Hematopoietic multipotent progenitor cell (in vitro differentiated cells): ENCODE measurements around the gene ADORA1. TPM values are rescaled to one million over a fixed set of nuclear protein-coding genes. Genes with fewer than 3 reads are reported as not detected.

Source experiments
- DNase-seq, 3 donors: peaks; one replicate each; pipeline ENCODE4 v3.0.0-alpha.2; 2011 to 2015; ENCODE audit warnings: low read depth in 2 of 3, low spot score in 2 of 3
- total RNA-seq: library from RNA; depleted of rRNA; stranded (reverse); fragments of >200 nt; gene quantifications from one replicate; pipeline ENCODE4 v1.2.3, GENCODE V29; 2012

The ADORA1 gene
- total RNA-seq, 1 donor, result not detected

DNA sequence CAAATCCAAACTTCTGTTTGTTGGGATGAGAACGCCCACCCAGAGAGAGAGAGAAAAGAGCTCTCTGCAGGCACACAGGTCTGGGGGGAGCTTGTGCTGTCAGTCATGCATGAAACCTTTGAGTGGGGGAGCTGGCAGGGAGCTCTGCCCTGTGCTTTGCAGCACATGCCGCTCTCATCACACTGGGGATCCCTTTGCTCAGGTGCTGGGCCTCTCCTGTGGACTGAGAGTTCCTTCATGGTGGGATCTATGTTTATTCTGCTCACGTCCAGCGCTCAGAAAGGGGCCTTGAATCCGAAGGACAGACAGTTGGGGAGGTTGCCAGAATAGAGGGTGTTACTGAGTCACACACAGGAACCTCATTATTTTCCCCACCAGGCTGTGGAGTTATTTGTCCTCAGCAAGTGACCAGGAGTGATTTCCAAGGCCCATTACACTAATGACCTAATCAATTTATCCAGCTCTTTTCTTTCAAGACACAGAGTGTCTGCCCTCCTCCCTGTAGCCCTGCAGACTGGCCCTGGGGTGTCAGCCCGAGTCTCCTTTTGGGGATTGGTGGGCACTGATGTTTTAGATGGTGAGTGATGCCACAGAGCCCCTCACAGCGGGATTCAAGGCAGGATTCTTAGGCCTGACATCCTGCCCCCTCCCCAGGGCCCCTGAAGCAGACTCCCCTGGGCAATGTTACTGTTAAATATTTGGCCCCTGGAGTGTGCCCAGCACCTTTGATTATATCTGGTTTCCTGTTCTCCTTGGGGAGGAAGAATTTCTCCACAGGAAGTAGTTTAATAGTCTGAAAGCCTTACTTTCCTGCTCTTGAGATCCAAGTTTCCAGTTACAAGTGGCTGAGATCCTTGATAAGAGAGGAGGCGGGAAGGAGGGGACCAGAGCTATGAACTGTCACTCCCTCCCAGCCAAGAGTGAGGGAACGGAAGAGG, 25.8 kb downstream of the ADORA1 start:
- no peak for DNase-seq

DNA sequence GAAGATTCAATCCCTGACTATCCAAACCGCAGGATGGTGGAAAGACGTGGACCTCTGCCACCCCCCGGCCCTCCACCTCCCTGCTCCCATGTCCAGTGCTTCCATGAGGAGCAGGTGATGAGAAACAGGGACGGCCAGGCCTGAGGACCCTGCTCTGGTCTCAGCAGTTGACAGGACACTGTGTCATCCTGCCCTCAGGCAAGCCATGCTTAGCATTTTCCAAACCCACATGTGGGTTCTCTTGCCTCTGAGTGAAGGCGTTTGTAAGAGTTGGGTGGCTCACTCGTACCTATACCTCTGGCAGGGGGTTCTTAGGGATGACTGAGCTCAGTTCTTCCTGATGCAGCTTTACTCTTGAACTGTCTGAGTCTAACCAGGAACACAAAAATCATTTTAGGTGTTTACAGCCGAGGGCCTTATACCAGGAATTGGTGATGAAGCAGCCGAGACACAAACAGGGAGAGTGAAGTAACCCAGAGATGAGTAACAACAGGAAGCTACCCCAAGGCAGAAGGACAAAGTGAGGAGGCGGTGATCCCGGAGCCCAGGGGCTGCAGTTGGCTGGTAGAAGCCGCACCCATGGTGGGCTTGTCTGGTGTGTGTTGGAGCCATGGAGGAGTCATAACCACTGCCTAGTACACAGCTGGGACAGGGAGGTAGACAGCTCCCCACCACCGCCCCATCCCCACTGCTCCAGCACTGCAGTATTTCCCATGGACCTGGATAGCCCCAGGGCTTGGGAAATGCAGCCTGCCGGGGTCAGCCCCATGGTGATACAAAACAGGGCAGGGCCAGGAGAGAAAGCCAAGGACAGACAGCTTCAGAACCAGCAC, 26.7 kb downstream of the ADORA1 start:
- DNase-seq, result no peak

DNA sequence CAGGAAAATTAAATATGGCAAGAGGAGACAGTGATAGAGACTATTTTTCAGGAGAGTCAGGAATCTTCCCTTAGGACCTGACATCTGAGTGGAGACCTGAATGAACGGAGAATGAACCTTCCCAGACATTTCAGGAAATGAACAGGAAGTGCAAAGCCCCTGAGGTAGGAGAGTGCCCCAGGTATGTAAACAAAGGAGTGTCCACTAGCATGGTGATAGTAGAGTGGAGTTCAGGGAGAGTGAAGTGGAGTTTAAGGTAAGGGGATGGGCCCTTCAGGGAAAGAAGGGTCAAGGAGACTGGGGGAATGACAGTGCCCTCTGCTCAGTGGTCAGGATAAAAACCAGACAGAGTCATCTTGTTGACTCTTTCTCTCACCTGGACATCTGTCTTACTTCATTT, 28.8 kb downstream of the ADORA1 start:
- DNase-seq, result no peak

DNA sequence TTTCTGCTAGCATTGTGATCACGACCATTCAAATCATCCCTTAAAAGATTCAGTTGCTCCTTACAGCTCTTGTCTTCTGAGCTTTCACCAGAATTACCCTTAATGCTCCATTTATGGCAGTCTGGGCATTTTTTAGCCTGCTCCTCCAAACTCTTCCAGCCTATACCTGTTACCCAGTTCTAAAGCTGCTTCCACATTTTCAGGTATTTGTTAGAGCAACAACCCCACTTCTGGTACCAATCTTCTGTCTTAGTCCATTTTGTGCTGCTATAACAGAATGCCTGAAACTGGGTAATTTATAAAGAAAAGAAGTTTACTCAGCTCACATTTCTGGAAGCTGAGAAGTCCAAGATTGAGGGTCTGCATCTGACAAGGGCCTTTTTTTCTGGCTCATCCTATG, 30.9 kb downstream of the ADORA1 start:
- DNase-seq, result no peak

DNA sequence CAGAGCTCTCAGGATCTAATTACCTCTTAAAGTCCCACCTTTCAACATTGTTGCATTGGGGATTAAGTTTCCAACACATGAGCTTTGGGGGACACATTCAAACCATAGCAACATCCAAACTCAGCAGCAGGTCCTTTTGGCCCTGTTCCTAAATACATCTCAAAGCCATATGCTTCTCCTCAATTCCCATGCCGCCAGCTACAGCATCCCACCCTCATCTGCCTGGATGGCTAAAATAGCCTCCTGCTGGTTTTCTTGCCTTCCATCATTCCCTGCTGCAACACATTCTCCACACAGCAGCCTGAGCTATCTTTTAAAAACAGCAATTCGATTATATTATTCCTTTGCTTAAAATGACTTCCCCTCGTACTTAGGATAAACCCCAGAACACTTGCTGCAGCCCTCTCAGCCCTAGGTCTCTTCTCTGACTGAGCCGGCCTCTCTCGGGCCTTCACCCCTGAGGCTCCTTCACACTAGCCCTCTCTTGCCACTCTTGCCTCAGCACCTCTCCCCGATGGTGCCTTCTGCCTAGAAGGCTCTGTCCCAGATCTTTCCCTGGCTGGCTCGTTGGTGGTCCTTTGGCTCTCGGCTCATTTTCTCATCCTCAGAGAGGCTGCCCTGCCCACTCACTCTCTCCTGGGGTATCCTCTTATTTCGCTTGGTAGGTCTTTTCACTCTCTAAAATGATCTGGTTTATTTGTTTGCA, 31.6 kb downstream of the ADORA1 start:
- DNase-seq, result no peak

DNA sequence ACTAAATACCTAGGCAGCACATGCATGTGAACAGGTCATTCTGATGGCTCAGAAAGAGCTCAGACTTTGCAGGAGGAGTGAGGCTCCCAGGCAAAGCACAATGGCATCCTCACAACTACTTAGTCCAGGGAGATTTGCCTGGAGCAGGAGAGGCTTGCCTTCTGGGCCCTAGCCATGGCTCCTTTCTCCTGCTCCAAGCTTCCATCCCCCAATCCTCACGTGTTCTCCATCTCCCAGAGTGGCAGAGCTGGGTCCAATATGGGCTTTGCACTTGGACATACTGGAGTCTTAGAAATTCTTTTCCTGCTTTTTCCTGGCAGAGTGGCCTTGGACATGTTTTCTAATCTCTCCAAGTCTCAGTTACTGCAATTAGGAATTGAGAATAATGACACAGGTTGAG, 32.3 kb downstream of the ADORA1 start:
- no peak for DNase-seq

DNA sequence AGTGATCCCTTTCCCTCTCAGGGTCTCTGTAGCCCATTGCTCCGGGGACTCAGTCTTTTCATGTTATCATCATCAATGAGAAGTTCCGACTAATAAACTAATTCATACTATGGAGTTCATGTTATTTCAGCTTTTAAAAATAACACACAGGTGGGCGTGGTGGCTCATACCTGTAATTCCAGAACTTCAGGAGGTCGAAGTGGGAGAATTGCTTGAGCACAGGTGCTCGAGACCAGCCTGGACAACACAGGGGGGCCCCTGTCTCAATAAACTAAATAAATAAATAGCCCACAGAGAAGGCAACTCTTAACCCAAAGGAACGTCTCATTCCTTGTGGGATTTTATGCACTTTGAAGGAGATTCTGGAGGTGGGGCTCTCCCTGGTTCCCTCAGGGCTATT, 33.6 kb downstream of the ADORA1 start:
- DNase-seq, result no peak

DNA sequence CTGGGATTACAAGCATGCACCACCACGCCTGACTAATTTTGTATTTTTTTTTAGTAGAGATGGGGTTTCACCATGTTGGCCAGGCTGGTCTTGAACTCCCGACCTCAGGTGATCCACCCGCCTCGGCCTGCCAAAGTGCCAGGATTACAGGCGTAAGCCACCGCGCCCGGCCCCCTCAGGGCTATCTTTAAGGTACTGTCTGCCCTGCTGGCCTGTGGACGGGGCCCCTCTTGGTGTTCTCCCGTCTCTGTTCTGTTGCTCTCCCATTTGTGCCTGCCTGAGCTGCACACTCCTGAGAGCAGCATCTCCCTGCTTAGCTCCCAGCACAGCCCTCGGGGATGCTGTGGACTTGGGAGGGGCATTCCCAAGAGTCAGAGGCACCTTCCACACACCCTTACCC, 34.2 kb downstream of the ADORA1 start:
- no peak for DNase-seq

DNA sequence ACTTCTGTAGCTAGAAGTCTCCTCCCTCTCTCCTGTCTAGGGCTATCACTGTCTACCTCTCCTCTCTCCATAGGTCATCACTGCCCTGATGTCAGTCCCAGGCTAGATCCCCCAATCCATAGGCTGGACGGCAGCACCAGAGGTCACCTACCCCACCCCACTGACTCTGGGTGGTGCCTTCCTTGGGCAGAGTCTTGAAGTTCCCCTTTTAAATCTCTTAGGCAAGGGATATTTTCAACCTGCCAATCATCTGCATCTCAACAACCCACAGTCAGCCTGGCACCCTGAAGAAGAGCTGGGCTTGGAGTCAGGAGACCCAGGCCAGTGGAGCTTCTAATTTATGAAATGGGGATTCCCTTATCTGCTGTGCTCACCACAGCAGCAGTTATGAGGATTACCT, 34.9 kb downstream of the ADORA1 start:
- no peak for DNase-seq

DNA sequence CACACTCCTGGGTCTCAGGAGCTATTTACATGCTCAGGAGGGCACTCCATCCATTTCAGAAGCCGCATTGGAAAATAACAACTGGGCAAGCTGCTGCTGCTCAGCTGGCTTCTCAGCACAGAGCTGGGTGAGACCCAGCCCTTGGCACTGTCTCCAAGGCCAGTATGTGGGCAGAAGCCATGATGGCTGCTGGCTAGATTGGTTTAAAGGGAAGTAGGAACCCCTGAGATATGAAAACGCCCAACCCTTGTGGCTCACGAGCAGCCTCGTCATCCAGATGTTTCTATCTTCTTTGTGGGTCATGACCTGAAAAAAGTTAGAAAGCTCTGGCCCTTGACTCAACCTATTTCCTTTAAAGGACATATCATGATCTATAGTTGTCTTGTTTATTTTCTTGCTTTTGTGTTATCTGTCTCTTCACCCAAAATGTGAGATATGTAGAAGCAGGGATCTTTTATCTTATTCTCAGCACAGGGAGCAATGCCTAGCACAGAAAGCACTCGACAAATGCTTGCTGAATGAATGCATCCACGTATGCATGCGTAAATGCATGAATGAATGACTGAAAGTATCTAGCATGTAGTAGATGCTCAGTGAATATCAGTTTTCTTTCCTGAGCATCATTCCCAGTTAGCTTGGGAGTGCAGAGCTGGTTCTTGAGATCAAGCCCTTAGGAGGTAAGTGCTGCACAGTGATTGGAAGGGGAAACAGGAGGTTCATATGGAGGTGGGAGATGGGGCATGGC, 36.5 kb downstream of the ADORA1 start:
- DNase-seq, result peak in 2 of 3 donors; percentile 26 to 51

DNA sequence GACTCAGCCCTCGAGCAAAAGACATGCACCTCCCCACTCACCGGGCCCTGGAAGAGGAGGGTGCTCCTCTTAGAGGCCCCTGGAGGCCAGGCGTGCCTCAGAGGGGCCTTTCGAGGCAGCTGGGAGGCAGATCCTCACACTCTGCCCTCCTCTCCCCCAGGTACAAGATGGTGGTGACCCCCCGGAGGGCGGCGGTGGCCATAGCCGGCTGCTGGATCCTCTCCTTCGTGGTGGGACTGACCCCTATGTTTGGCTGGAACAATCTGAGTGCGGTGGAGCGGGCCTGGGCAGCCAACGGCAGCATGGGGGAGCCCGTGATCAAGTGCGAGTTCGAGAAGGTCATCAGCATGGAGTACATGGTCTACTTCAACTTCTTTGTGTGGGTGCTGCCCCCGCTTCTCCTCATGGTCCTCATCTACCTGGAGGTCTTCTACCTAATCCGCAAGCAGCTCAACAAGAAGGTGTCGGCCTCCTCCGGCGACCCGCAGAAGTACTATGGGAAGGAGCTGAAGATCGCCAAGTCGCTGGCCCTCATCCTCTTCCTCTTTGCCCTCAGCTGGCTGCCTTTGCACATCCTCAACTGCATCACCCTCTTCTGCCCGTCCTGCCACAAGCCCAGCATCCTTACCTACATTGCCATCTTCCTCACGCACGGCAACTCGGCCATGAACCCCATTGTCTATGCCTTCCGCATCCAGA, 37.7 kb downstream of the ADORA1 start:
- DNase-seq, result no peak

DNA sequence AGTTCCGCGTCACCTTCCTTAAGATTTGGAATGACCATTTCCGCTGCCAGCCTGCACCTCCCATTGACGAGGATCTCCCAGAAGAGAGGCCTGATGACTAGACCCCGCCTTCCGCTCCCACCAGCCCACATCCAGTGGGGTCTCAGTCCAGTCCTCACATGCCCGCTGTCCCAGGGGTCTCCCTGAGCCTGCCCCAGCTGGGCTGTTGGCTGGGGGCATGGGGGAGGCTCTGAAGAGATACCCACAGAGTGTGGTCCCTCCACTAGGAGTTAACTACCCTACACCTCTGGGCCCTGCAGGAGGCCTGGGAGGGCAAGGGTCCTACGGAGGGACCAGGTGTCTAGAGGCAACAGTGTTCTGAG, 38.3 kb downstream of the ADORA1 start:
- no peak for DNase-seq

DNA sequence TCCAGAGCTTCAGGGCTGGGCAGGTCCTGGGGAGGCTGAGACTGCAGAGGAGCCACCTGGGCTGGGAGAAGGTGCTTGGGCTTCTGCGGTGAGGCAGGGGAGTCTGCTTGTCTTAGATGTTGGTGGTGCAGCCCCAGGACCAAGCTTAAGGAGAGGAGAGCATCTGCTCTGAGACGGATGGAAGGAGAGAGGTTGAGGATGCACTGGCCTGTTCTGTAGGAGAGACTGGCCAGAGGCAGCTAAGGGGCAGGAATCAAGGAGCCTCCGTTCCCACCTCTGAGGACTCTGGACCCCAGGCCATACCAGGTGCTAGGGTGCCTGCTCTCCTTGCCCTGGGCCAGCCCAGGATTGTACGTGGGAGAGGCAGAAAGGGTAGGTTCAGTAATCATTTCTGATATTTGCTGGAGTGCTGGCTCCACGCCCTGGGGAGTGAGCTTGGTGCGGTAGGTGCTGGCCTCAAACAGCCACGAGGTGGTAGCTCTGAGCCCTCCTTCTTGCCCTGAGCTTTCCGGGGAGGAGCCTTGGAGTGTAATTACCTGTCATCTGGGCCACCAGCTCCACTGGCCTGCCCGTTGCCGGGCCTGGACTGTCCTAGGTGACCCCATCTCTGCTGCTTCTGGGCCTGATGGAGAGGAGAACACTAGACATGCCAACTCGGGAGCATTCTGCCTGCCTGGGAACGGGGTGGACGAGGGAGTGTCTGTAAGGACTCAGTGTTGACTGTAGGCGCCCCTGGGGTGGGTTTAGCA, 38.8 kb downstream of the ADORA1 start:
- peak in 2 of 3 donors; percentile 30 to 50 for DNase-seq

DNA sequence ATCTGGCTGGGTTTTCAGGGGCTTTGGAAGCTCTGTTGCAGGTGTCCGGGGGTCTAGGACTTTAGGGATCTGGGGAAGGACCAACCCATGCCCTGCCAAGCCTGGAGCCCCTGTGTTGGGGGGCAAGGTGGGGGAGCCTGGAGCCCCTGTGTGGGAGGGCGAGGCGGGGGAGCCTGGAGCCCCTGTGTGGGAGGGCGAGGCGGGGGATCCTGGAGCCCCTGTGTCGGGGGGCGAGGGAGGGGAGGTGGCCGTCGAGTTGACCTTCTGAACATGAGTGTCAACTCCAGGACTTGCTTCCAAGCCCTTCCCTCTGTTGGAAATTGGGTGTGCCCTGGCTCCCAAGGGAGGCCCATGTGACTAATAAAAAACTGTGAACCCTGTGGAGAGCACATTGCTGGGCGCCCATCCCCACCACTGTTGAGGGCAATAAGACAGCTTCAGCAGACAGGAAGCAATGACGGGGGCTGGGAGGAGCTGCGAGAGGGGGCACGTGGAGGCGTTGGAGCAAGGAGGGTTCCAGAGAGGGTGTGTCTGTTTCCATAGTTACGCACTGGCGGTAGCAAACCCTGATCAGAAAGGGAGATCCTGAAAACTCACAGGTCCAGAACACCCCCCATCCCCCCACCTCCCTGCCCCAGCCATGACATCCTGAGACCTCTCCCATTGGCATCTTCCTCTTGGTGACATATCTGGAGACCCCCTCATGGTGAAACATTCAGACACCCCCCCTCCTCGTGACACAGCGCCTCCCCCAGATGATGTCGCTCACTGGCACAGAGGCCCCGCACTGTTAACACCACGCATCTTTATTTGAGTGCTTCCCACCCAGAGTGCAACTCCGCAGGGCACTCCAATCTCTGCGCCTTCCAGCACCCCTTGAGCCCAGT, 39.7 kb downstream of the ADORA1 start:
- DNase-seq, result peak in 2 of 3 donors; percentile 22 to 47

DNA sequence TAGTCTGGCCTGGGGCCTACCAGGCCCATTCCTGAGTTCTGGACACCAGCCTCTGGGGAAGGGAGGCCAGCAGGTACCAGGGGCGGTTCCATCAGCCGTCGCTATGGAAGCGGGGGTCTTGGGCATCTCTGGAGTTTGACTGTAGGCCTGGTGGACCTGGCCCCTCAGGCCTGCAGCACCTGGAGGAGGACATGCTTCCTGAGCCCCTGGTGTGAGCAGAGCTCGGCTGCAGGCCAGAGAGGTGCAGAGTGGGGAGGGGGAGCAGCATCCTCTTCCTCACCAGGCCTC, 40.3 kb downstream of the ADORA1 start:
- DNase-seq, result no peak

DNA sequence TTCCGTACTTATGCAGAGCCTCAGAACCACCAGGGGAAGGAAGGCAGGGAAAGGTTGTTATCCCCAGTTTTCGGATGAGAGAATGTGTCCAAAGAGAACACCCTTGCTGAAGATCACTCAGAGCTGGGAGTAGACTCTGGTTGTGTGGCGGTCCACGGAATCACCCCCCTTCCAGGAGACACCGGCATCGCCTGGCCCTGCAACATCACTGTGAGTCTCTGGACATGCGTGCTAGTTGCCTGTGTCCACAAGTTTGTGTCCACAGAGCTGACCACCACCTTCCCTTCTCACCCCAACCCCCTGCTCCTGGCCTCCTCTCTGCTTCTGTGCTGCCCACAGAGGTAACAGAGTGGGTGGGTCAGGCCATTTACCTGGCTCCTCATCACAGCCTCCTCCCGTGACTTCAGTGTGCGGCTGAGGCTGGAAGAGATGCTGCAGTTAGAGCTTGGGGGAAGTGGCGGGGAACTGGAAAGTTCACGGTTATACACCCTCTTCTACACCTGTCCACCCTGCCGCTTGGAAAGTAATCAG, 40.8 kb downstream of the ADORA1 start:
- DNase-seq, result no peak

DNA sequence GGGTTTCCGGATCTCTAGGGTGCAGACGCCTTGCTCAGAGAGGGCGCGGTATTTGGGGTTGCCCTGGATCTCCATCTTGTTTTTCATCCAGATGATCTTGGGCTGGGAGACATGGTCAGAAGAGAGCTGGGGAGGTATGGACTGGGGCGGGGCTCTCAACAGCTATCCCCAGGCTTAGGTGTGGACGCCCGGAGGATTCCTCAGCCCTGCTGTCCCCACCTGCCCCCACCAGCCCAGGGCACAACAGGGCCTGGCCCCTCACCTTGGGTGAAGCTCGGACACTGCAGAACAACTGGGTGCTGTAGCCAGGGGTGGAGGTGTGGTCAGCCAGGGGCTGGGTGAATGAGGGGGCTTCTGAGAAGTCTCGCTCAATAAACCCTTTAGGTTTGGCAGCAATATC, 41.5 kb downstream of the ADORA1 start:
- no peak for DNase-seq
